Eye (tissue), 1 donor: ENCODE data around the gene FAM124B.
A peak's percentile ranks its signal among the peaks of the same experiment; 100 is the strongest.

Experiments
- DNase-seq: peaks from one replicate; pipeline ENCODE4 v3.0.0-alpha.2; 2015

The FAM124B gene, protein sequence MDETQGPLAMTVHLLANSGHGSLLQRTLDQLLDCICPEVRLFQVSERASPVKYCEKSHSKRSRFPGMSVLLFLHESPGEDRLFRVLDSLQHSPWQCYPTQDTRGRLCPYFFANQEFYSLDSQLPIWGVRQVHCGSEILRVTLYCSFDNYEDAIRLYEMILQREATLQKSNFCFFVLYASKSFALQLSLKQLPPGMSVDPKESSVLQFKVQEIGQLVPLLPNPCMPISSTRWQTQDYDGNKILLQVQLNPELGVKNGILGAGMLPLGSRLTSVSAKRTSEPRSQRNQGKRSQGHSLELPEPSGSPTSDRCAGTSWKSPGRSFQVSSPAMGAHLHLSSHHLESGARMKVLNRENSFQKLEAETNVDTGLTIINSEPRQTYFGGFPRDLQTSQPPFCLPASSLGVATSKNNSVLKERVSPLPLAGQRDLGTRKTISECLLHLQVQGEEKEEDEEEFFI

DNA sequence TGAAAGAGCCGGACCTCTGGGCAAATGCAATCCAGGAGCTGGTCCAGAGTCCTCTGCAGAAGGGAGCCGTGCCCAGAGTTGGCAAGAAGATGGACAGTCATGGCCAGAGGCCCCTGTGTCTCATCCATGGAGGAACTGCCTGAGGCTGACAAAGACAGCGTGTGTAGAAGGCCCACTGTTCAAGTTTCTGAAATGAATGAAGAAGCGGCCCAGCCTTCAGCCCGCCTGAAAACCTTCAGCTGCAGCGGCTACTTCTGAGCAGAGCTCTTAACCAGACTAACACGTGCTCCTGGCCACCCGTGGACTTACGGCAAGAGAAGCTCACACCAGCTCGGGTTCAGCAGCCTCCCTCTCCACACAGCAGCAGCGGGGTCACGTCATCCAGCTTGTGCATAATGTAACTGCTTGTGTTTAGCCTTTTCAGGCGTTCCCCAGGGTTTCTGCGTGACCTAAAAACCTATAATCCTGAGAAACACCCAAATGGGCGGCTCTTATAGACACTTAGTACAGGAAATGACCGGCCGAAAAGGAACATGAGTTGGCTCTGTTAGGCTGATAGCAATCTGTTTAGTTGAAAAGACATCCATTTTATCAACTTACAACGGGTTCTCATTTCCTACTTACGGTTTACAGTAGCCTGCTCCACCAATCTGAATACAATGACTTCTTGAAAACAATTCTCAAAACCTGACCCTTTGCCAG, at the start of gene FAM124B:
Gene FAM124B (minus strand): TSS at position 467 of the 702 bp plus-strand sequence. CDS start 339 bp downstream, at position 128.
- peak; percentile 85 for DNase-seq

DNA sequence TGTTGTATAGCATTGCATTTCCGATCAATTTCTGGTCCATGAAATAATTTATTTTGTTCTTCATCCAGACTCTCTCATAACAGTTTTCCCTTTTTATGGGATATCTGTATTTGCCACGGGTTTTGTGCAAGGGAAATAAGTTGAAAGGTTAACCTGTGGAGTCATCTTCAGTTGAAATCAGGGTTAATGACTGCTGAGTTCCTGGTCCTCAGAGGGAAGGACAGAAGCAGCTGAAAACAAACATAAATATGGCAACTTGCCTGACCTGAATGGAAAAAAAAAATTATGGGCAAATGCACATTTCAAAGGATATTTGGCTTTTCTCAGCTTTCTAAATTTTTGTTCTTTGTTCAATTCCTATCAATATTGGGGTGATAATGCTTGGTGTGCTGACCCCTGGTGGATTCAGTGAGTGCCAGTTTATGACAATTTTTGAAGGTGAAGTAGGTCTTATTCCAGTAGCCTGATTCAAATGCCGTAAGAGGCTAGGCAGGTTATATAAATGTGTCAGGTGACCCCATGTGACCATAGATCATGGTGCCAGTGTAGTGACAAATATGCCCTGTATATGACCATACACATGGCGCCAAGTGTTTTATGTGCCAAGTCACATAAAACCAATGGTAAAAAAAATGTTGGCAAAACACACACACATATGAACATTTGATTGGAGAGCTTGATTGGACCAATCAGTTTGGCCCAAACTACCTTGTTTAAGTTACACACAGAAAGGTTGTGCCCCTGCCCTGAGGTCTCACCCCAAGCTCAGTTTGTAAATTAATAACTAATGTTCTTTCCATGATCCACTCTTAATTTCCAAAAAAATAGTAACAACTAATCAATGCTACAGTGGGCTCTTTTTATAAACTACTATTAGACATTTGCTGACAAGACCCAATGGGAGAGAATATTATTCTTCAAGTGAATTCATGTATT, 47.6 kb upstream of the FAM124B start:
- DNase-seq = peak; percentile 38

DNA sequence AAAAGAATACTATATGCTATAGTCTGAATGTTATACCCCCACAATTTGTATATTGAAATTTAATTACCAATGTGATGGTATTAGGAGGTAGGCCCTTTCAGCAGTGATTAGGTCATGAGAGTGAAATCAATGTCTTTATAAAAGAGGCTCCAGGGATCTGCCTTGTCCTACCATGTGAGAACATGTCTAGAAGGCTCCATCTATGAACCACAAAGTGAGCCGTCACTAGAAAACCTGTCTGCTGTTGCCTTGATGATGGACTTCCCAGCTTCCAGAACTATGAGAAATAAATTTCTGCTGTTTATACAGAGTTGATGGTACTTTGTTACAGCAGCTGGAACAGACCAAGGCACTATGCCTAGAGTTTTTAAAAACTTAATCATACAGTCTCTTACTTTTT, 46.3 kb upstream of the FAM124B start:
- no peak for DNase-seq

DNA sequence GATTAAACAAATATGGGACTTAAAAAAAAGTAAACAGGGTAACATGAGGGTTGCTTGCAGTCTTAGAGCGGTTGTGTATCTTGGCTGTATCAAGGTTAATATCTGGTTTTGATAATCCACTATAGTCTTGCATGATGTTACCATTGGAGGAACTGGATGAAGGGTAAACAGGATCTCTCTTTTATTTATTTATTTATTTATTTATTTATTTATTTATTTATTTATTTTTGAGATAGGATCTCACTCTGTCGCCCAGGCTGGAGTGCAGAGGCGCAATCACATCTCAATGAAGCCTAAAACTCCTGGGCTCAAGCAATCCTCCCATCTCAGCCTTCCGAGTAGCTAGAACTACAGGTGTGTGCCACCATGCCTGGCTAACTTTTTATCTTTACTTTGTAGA, 42.9 kb upstream of the FAM124B start:
- DNase-seq = no peak

DNA sequence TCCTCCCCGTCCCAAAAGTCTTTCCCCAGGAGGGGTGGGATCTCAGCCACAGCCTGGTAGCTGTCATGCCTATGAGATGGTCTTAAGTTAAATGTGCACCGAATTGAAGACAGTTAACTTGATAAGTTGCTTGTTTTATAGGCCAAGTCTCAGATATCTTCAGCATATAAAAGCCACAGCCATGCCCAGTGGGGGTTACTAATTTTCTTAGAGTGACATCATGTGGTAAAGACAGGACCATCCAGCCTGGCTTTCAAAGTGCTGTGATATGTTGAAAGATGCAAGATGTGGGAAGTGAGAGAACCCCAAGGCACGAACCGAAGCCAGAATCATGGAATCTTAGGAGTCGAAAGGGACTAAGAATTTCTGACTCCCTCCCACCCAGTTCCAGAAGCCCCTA, 42.1 kb upstream of the FAM124B start:
- DNase-seq = peak; percentile 43

DNA sequence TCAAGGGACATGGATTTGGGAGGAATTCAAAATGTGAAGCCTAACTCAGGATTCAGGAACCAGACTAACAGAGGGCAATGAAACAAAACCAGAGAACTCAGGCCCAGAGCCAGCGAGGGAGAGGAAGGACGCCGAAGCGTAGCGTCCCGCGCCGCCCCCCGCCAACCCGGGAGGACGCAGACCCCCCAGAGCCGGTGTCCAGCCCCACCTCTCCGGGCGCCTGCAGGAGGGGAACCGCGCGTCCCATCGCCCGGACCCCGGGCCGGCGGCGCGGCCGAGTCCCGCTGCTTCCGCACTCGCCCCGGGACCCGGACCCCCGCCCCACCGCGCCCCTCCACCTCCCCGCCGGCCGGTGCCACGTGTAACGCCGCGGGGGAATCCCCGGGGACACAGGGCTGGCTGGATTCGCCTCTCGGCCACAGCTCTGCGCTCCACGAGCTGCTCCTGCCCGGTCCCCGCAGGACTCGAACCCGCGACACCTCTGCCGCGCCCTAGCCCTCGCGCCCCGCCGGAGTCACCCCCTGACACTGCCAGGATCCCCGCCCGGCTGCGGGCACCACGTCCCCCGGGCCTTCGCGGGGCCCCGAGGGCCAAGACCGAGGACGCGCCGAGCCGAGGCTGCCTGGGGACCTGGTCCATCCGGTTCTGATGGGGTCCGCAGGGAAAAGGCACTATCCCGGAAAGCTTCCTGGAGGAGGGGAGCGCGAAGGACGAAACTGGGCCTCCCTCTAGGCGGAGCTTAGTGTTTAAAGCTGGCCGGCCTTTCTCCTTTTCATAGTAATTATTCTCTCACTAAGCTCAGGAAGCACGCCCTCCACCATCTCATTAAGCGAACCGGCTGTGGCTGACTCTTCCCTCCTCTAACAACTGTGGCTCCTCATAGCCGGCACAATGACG, 40.4 kb upstream of the FAM124B start:
- peak; percentile 65 for DNase-seq

DNA sequence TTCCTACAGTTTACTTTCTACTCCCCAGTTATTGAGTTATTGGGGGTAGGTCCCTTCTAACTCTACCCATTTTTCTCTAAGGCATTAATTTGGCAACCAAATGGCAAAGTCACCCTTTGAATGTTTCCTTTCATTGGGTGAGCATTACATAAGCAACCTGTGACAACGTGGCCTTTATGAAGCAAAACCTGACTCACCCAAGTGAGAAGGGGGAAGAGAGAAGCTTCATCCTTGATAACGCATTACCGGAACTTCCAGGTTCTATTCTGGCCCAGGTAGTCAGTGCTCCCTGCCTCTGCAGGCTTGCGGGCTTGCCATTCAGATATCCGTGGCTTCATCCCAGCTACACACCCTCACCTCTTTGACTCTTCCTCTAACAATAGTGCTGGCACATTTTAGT, 39.1 kb upstream of the FAM124B start:
- no peak for DNase-seq

DNA sequence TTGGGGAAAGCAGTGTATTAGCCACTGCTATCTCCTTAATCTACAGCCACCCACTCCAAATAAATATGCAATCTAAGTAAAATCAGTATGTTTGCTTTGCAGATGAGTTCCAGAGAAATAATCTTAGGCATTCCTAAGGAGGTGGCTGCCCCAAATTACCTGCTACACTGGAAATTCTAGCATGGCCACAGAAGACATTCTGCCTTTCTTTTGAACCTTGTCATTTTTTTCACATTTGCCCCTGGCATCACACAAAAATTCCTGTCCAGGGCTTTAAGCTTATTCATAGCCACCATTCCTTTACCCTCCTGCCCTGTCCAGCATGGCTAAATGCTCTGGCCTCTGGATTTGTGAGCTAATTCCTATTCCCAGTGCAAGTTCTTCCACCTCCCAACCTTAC, 36.8 kb upstream of the FAM124B start:
- no peak for DNase-seq

DNA sequence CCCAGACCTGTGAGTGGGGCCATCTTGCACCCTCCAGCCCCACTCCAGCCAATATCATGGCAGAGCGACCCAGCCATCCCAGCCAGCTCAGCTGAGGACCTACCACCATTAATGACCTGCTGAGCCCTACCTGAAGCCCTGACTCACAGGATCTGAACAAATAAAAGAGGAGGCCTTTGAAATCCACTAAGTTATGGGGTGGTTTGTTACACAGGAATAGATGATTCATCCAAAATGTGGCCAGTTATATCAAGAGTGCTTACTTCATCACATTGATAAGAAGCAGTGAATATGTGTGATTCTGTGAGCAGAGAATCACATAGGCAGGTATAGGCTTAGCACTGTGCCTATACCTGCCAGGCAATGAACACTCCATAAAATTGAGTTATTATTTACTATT, 34.7 kb upstream of the FAM124B start:
- no peak for DNase-seq

DNA sequence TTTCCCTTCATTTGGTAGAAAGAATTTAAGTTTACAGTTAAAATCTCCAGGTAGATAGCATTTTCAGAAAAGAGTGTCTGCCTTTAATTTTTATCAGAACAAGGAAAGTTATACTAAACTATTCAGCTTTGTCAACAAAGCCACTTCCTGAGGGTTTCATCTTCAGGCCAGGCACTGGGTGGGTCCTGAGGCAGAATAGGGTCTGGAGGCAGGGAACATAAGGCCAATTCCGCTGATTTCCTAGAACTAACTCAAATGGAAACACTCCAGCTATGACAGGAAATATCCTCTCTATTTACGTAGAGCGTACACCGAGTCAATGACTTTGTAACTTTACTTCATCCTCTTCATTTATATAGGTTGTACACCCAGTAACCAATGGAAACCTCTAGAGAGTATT, 32.7 kb upstream of the FAM124B start:
- no peak for DNase-seq

DNA sequence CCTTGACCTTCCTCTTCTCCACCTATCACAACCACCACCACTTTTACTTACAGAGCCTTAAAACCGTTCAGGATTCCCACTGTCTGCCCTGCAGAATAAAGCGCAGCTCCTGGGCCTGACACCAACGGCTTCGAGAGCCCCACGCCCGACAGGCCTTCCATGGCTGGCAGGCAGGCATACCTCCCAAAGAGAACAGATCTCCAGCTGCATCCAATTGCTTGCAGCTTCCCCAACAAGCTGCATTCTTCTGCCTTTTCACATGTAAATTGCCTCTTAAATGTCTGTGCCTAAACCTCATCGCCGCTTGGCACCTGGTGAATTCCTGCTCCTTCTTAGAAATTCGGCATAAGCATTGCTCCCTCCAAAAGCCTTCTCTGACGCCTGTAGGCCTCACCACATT, 31.5 kb upstream of the FAM124B start:
- no peak for DNase-seq

DNA sequence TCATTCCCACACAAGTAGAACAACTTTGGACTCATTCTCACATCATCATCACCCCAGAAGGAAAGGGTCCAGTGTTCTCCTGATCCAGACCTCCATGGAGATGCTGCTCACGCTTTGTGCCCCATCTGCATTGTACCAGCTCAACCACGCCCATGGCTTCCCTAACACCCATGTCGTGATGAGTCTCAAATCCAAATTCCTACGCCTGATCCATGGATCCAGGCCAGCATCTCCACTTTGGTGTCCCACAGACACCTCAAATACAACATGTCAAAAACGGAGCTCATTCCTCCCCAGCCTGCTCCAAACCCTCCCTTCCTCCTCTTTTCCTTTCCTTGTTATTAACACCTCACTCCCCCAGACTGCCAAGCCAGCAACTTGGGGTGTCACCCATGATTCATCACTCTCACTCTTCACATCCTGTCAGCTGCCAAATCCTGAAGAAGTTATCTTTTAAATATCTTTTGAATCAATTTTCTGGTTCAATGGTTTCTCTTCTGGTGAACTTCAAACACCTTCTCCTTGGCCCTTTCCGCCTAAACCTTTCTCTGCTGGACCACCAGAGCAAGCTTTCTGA, 30.2 kb upstream of the FAM124B start:
- no peak for DNase-seq

DNA sequence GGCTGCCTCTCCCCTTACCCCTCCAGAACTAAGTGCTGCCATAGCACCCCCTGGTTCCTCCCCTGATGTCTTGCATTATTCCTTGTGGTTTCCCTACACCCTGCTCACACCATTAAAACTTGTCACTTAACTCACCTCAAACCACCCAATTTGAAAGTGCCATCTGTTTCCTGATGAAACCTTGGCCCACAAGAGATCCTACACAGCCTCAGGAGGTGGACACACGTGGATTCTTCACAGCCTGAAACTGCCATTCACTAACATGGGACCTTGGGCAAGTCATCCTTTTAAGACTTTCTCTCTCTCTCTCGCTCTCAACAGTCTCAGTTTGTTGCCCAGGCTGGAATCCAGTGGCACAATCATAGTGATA, 27.5 kb upstream of the FAM124B start:
- DNase-seq = no peak

DNA sequence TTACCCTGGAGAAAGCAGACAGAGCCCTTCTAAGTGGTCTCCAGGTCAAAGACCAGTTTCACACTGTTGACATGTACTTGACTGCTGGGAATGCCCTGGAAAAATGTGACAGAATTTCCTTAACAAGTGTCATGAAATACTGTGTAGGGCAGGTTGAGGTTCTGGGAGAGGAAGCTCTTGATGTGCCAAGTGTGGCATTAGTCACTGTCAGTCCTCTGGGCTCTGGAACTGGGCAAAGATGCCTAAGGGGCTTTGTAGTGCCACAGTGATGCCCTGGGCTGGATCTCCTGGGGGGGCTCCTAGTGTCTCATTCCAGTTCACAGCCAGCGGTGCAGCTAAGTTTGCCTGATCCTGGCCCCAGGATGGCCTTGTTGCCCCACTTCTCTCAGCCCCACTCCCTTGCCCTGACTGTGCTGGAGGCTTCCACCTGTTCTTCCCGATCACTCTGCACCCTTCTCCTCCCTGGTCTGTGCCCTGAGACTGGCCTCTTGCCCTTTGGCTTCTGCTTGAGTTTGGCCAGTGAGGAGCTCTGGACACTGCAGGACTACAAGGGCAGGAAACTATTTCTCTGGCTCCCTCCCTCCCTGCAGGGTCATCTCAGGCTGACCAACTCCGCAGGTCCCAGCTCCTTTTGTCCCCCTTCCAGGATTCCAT, 27.0 kb upstream of the FAM124B start:
- DNase-seq = no peak

DNA sequence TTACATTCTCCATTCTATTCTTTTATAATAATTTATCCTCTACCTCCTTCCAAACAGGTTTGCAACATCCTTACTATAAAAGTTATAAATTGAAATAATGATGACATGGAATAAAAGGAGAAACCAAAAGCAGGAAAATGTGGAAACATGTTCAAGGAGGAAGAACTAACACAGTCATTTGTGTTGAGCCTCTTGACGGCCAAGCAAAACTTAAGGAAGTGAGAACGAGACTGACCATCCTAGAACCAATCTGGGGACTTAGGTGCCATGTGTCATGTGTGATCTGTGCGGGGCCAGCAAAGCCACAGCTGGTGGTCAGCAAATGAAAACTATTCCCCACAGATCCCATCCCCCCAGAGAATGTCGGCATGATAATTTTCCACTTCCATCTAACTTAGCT, 25.6 kb upstream of the FAM124B start:
- no peak for DNase-seq

DNA sequence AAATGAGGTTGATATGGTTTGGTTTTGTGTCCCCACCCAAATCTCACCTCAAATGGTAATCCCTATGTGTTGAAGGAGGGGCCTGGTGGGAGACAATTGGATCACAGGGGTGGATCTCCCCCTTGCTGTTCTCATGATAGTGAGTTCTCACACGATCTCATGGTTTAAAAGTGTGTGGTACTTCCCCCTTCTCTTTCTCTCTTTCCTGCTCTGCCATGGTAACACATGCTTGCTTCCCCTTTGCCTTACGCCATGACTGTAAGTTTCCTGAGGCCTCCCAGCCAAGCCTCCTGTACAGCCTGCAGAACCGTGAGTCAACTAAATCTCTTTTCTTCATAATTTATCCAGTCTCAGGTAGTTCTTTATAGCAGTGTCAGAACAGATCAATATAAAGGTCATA, 24.7 kb upstream of the FAM124B start:
- DNase-seq = no peak

DNA sequence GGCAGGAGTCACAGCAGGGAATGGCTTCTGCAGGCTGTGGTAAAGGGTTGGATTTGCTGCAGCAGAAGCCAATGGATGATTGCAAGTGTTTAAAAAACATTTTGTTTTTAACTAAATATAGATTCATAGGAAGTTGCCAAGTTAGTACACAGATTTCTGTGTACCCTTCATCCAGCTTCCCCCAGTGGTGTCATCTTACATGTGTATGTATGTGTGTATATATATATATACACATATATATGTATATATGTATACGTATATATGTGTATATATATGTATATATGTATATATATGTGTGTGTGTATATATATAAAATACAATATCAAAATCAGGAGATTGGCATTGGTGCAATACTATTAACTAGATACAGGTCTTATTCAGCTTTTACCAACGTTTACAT, 19.2 kb upstream of the FAM124B start:
- no peak for DNase-seq

DNA sequence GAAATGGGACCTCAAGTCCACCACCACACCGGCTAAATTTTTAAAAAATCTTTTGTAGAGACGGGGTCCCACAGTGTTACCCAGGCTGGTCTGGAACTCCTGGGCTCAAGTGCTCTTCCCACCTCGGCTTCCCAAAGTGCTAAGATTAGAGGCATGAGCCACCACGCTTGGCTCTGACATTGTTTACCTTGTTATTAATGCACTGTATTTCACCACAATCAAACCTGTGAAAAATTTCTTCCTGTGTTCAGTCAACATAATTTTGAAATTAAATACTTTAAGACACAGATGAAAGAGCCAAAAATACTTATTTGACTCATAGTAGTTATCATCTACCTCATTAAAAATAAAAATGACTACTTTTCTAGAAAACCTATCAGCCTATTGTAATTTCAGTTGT, 16.0 kb upstream of the FAM124B start:
- DNase-seq = no peak

DNA sequence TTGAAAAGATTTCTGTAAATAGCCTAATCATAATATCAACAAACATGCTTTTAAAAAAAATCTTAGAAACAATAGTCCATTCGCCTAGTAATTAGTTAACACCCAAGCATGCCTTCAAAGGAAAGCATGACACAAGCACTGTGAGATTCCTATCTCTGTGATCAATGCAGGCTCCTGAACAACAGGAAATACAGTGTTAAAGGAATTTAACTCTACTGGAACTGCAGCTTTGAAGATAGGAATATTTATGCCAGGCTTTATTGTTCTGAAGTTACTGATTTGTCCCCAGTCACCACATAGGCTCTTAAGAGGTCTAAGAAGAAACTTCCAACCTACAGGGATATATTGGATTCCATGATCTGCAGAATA, 15.4 kb upstream of the FAM124B start:
- no peak for DNase-seq

DNA sequence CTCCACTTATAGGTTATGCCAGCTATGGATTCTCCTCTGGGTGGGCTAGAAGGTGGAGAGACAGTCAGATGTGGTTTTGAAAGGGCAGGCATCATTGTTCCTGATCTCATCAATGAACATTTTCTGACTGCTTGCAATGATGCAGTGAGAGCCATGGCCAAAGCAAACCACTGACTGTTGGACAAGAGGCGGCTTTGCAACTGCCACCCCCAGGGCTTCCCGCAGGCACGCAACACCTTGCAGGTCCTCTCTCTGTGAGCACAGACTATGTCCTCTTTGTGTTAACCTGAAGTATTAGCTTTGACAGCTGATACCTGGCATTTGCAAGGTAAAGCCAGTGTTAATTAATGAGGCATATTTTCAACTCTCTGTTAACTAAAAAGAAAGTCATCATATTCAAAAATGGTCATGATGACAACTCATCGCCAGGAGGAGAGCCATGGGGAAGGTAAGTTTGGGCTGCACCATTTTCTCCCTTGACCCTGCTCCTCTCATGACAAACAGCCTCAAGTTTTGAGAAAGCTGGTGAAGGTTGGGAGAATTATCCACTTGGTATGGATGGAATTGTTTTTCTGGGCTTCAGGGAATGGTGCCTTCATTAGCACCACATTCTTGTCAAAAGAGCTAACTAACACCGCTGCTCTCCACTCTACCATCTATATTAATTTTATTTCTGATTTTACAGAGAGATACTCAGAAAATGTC, 14.9 kb upstream of the FAM124B start:
- DNase-seq = no peak

DNA sequence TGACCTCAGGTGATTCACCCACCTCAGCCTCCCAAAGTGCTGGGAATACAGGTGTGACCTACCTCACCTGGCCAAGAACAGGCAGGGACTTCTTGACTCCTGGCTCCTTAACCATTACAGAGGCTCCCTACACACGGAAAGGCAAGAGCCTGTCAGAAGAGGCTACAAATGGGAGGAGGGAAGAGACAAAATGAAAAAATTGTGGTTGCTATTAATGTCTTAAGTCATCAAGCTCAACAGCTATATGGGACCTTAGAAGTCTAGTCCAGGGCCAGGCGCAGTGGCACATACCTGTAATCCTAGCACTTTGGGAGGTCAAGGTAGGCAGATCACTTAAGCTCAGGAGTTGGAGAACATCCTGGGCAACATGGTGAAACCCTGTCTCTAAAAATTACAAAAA, 11.5 kb upstream of the FAM124B start:
- no peak for DNase-seq
